Caco-2 (cell line): ENCODE data around the gene FAM78A. TPM values are rescaled to one million over a fixed set of nuclear protein-coding genes. Genes with fewer than 3 reads are reported as not detected.

Source experiments
- Bru-seq: library from RNA; stranded (reverse); fragments of 400-500 nt; gene quantifications from one replicate; lab custom pipeline; 2021; lab: Mats Ljungman, UMichigan
- BruChase-seq, 2 experiments: library from RNA; stranded (reverse); fragments of 400-500 nt; gene quantifications; one replicate each; lab custom pipeline; 2021; lab: Mats Ljungman, UMichigan
- BruUV-seq: library from RNA; stranded (reverse); fragments of 400-500 nt; replicated peaks from 2 replicates; lab custom pipeline; 2021; lab: Mats Ljungman, UMichigan
- CTCF ChIA-PET: fragments of 300-600 bp; sonication (Branson Sonifier 250); formaldehyde crosslinking; loops from one replicate; lab custom pipeline; 2022; ENCODE audit warnings: antibody characterized with exemption; lab: Charles Lee
- POLR2A ChIA-PET: fragments of 300-600 bp; sonication (Branson Sonifier 250); formaldehyde crosslinking; loops from one replicate; lab custom pipeline; 2022; ENCODE audit warnings: antibody characterized with exemption; lab: Charles Lee
- DNase-seq, 2 experiments: peaks; one replicate each; pipeline versions ENCODE4 v3.0.0 to v3.0.0-alpha.2; 2020 to 2022
- H3K27me3 ChIP-seq: replicated peaks from 2 replicates; pipeline ENCODE4 v1.6.0; 2011; ENCODE audit warnings: low read length; ENCODE audit not compliant: control insufficient read depth, insufficient read depth
- H3K36me3 ChIP-seq: 2 replicates; pipeline ENCODE4 v1.5.1; 2011; ENCODE audit warnings: low read length; ENCODE audit not compliant: control insufficient read depth, insufficient read depth
- H3K4me1 ChIP-seq: fragments of 250-450 bp; sonication (Bioruptor Pico); 2 replicates; pipeline ENCODE4 v1.5.1; 2020; ENCODE audit warnings: mild to moderate bottlenecking
- H3K4me3 ChIP-seq: 2 replicates; pipeline ENCODE4 v1.5.1; 2011; ENCODE audit warnings: low read depth, mild to moderate bottlenecking, control low read depth, low read length
- H3K9me3 ChIP-seq: fragments of 250-450 bp; sonication (Bioruptor Pico); 2 replicates; pipeline ENCODE4 v1.5.1; 2020; ENCODE audit warnings: mild to moderate bottlenecking, moderate library complexity
- H3K27ac Mint-ChIP-seq: one replicate; pipeline ENCODE4 v1.8.0; 2022; ENCODE audit warnings: mixed read lengths; ENCODE audit not compliant: unreplicated experiment
- H3K27me3 Mint-ChIP-seq: one replicate; pipeline ENCODE4 v1.8.0; 2022; ENCODE audit warnings: mixed read lengths; ENCODE audit not compliant: insufficient read depth, unreplicated experiment
- H3K36me3 Mint-ChIP-seq: one replicate; pipeline ENCODE4 v1.8.0; 2022; ENCODE audit warnings: mild to moderate bottlenecking, mixed read lengths; ENCODE audit not compliant: insufficient read depth, unreplicated experiment
- H3K4me1 Mint-ChIP-seq: one replicate; pipeline ENCODE4 v1.8.0; 2022; ENCODE audit warnings: low read depth, mixed read lengths; ENCODE audit not compliant: unreplicated experiment
- H3K4me3 Mint-ChIP-seq: one replicate; pipeline ENCODE4 v1.8.0; 2022; ENCODE audit warnings: mild to moderate bottlenecking, moderate library complexity, mixed read lengths; ENCODE audit not compliant: unreplicated experiment
- H3K9me3 Mint-ChIP-seq: one replicate; pipeline ENCODE4 v1.8.0; 2022; ENCODE audit warnings: mixed read lengths; ENCODE audit not compliant: unreplicated experiment
- CTCF ChIP-seq, 2 experiments: fragments of 200-600 bp in 1 of 2; IDR thresholded peaks; 1 replicate in 1 of 2; 2 replicates in 1 of 2; pipeline versions ENCODE4 v1.5.1 to v1.8.0; 2011 to 2022; ENCODE audit warnings: antibody characterized with exemption in 1 of 2, control low read depth in 1 of 2, inconsistent platforms in 1 of 2, low read depth in 1 of 2, low read length in 1 of 2, mild to moderate bottlenecking in 1 of 2, moderate library complexity in 1 of 2; ENCODE audit not compliant: insufficient read depth in 1 of 2, severe bottlenecking in 1 of 2, unreplicated experiment in 1 of 2
- intact Hi-C: fragments of 100-400 bp; cut with micrococcal nuclease; formaldehyde crosslinking; loops from one replicate; pipeline ENCODE4 v1.10.0; 2022; ENCODE audit not compliant: unreplicated experiment
- long read RNA-seq: library from polyadenylated mRNA; stranded (forward); transcript quantifications from one replicate; pipeline ENCODE4 v2.0.0, GENCODE V29; 2022
- total RNA-seq: library from RNA; stranded (reverse); gene quantifications from 2 replicates; pipeline ENCODE4 v1.2.3, GENCODE V29; 2022

FAM78A gene
- 0.70 and 0.88 TPM in 2 replicates for total RNA-seq
- percentile 21 among the genes with signal in this experiment for Bru-seq, nascent RNA
- percentile 21 among the genes with signal in this experiment for BruChase-seq, experiment 1, labeled RNA remaining after a 2-hour chase
- percentile 19 among the genes with signal in this experiment for BruChase-seq, experiment 2, labeled RNA remaining after a 6-hour chase
- long read RNA-seq, result 0 reads

- no peak within 1 kb of the TSS for H3K27ac Mint-ChIP-seq
- TF ChIP-seq CTCF (IDR thresholded peaks at IDR 0.05; ENCODE audit: insufficient read depth in 1 of 2, low read depth in 1 of 2, low read length in 1 of 2, severe bottlenecking in 1 of 2, unreplicated experiment in 1 of 2), result no peak
- peak in 1 of 2 experiments; percentile 30 for DNase-seq
- no TSS peak for BruUV-seq
- no peaks in the 10 kb centered on the region for H3K9me3 ChIP-seq
- H3K36me3 ChIP-seq, result no peaks in the 10 kb centered on the region
- H3K4me1 ChIP-seq, result peaks cover 7% of the 10 kb centered on the region
- no peaks in the 10 kb centered on the region; the same call in 1 of the 2 replicates for H3K27me3 ChIP-seq
- H3K36me3 Mint-ChIP-seq, result no peaks in the 10 kb centered on the region
- POLR2A ChIA-PET, result no interaction called here
- CTCF ChIA-PET, result no interaction called here
- intact Hi-C loops, result loop anchor here (1.0 to 5.0 kb wide), 2 partner anchors 61 to 98 kb away; no protein-coding TSS in a partner anchor
- peaks cover 6% of the 10 kb centered on the region for H3K27me3 Mint-ChIP-seq
- peak within 1 kb of the TSS; percentile 54 for H3K4me3 ChIP-seq
- H3K4me3 Mint-ChIP-seq, result peak within 1 kb of the TSS; percentile 79
- no peaks in the 10 kb centered on the region for H3K9me3 Mint-ChIP-seq
- no peaks in the 10 kb centered on the region for H3K4me1 Mint-ChIP-seq
Measured at GRCh38 chr9:131276094-131276888, at the start of gene FAM78A. TSS of gene FAM78A (minus strand) at chr9:131276510. CDS start at chr9:131276179, 331 bp downstream.

GRCh38 chr9:131324736-131325679 is 48.7 kb upstream of the FAM78A start:
- Mint-ChIP-seq H3K4me1 (peaks cover 7% of the 10 kb centered on the region), H3K36me3 (no peaks in the 10 kb centered on the region), H3K4me3 (no peak overlapping the region), H3K9me3 (no peaks in the 10 kb centered on the region), H3K27ac (no peak overlapping the region), H3K27me3 (no peaks in the 10 kb centered on the region)
- CTCF ChIA-PET, result no interaction called here
- H3K27me3 ChIP-seq, result no peaks in the 10 kb centered on the region
- POLR2A ChIA-PET, result no interaction called here
- H3K4me3 ChIP-seq, result no peak overlapping the region
- no peak for TF ChIP-seq CTCF (IDR thresholded peaks at IDR 0.05; ENCODE audit: insufficient read depth in 1 of 2, low read depth in 1 of 2, low read length in 1 of 2, severe bottlenecking in 1 of 2, unreplicated experiment in 1 of 2)
- intact Hi-C loops, result no loop called here
- H3K9me3 ChIP-seq, result no peaks in the 10 kb centered on the region
- no TSS peak for BruUV-seq
- H3K36me3 ChIP-seq, result no peaks in the 10 kb centered on the region
- DNase-seq, result peak in 1 of 2 experiments; percentile 27
- H3K4me1 ChIP-seq, result peaks cover 20% of the 10 kb centered on the region

GRCh38 chr9:131323629-131324028 is 47.3 kb upstream of the FAM78A start:
- ChIA-PET POLR2A (no interaction called here), CTCF (interaction anchor here (1.1 kb wide), 1 partner anchor 13 kb away, joined by 4 read pairs; no protein-coding TSS in a partner anchor)
- Mint-ChIP-seq H3K4me3 (no peak overlapping the region), H3K27me3 (no peaks in the 10 kb centered on the region), H3K4me1 (peaks cover 9% of the 10 kb centered on the region), H3K27ac (no peak overlapping the region), H3K36me3 (no peaks in the 10 kb centered on the region), H3K9me3 (no peaks in the 10 kb centered on the region)
- H3K4me1 ChIP-seq, result peaks cover 15% of the 10 kb centered on the region
- no peak overlapping the region for H3K4me3 ChIP-seq
- H3K36me3 ChIP-seq, result no peaks in the 10 kb centered on the region
- intact Hi-C loops, result no loop called here
- no TSS peak for BruUV-seq
- no peak for TF ChIP-seq CTCF (IDR thresholded peaks at IDR 0.05; ENCODE audit: insufficient read depth in 1 of 2, low read depth in 1 of 2, low read length in 1 of 2, severe bottlenecking in 1 of 2, unreplicated experiment in 1 of 2)
- DNase-seq, result peak in 1 of 2 experiments; percentile 30
- H3K27me3 ChIP-seq, result no peaks in the 10 kb centered on the region
- no peaks in the 10 kb centered on the region for H3K9me3 ChIP-seq
